ENCODE data around the gene IQGAP2.

DNA sequence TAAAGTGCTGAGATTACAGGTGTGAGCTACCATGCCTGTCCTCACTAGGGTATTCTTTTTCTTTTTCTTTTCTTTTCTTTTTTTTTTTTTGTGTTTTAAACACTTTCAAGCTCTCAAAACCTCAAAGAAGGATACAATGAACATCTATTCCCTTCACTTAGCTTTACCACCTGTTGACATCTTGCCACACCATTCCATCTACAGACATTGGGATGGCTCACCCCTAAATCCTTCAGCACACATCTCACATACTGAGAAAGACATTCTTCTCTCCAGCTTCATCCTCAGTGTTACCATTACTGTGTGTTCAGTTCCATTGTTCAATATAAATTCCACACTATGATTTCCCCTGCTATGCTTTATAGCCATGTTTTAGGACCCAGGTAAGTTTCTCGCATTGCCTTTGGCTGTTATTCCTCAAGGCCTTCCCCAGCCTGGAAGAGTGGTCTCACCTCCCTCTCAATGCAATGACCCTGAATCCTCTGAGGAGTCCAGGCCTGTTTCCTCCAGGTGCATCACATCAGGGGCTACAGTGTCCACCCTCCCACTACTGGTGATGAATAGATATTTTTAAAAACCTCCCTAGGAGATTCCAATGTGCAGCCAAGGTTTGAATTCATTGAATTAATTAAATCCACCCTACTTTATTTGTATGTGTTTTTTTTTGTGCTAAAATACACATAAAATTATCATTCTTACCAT lies 16.7 kb downstream of the IQGAP2 start:
- TF ChIP-seq YY1 (IDR thresholded peaks at IDR 0.05; ENCODE audit: insufficient read depth, insufficient read length) = no peak
- TF ChIP-seq ZNF274 (IDR thresholded peaks at IDR 0.05; ENCODE audit: low read depth, low read length) = no peak
- no peak for TF ChIP-seq SUZ12 (IDR thresholded peaks at IDR 0.05; ENCODE audit: extremely low read depth, insufficient read depth, insufficient read length)
